DMS114 treated with DMSO at 0.1 percent for 48 hours (cell line): ENCODE data around the gene TSPYL6.
A peak's percentile ranks its signal among the peaks of the same experiment; 100 is the strongest.

Experiments used
- DNase-seq: peaks from one replicate; lab custom pipeline; 2025; ENCODE audit not compliant: unreplicated experiment; lab: John Stamatoyannopoulos, UW

TSPYL6 gene

DNA sequence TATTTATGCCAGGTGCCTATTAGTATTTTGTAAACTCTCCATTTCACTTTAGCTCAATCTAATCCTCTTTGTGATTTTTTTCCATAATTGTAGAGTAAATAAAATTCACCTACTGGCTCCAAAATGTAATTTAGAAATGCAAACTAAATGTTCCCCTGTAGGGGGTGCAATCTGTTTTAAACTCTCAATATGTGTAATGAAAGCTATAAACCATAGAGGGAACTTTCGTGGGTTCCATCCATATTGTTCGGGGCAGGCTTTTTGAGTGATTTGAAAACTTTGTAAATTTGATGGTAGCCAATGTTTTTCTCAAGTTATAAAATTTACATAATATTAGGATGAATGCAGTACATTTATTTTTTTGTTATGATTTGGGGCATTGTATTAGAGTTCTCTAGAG is 49.4 kb downstream of the TSPYL6 start:
- peak; percentile 12 for DNase-seq

DNA sequence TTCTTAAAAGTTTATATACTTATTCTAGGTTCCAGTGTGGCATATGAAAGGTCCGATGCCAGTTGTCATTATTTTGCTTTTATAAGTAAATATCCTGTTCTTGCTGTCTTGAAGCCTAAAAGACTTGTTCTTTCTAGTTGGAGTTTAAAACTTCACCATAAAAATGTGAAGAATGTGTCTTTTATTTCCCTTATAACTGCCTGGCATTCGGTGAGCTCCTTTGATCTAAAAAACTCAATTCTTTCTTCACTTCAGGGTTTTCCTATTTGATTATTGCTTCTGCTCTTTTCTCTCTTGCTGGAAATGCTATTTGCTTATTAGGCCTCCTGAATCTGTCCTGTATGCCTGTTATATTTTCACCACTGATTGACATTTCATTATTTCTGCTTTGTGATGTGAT is 51.6 kb downstream of the TSPYL6 start:
- DNase-seq = no peak
